ENCODE results near the gene PLCB1. TPM values are rescaled to one million over a fixed set of nuclear protein-coding genes. Genes with fewer than 3 reads are reported as not detected.

PLCB1 gene
- total and polyA plus RNA-seq, 2 experiments from 2014 or later: 14.9 to 20.7 TPM

DNA sequence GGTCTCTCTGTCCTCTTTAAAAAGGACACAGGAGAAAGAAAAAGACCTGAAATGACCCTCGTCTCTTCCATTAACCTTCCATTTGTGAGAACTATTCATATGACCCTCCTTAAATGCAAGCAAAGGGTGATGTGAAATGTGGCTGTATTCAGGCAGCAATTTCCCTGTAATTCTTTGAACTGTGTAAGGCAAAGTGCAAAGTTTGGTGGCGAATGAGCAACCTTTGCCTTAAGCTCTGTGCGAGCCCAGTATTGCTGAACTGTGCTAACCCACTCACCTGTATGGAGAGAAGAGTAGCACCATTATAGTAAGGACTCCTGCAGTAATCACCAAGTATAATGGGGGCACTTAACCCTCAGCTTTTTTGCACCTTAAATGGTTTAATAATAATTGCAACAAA lies 223.4 kb downstream of the PLCB1 start (continued):
- TF ChIP-seq CREB1 (CRISPR knock-in tag; IDR thresholded peaks at IDR 0.05; ENCODE audit: low read depth): no peak

DNA sequence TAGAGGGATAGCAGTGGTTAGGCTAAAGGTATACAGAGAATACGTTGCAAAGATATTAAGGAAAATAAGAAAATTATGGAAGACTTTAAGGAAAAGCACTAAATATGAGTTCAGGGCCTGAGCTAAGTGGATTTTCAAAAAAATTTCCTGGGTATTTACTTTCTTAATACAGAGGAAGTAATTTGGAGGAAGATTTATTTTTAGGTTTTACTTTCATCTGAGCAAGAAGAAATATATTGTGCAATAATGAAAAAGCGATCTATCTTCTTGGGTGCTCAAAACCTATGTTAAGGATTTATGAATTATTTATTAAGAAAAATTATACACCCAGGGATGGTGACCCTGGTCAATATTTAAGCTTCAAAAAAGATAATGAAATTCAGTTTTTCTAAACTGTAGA lies 224.7 kb downstream of the PLCB1 start:
- TF ChIP-seq, protein P1, sequence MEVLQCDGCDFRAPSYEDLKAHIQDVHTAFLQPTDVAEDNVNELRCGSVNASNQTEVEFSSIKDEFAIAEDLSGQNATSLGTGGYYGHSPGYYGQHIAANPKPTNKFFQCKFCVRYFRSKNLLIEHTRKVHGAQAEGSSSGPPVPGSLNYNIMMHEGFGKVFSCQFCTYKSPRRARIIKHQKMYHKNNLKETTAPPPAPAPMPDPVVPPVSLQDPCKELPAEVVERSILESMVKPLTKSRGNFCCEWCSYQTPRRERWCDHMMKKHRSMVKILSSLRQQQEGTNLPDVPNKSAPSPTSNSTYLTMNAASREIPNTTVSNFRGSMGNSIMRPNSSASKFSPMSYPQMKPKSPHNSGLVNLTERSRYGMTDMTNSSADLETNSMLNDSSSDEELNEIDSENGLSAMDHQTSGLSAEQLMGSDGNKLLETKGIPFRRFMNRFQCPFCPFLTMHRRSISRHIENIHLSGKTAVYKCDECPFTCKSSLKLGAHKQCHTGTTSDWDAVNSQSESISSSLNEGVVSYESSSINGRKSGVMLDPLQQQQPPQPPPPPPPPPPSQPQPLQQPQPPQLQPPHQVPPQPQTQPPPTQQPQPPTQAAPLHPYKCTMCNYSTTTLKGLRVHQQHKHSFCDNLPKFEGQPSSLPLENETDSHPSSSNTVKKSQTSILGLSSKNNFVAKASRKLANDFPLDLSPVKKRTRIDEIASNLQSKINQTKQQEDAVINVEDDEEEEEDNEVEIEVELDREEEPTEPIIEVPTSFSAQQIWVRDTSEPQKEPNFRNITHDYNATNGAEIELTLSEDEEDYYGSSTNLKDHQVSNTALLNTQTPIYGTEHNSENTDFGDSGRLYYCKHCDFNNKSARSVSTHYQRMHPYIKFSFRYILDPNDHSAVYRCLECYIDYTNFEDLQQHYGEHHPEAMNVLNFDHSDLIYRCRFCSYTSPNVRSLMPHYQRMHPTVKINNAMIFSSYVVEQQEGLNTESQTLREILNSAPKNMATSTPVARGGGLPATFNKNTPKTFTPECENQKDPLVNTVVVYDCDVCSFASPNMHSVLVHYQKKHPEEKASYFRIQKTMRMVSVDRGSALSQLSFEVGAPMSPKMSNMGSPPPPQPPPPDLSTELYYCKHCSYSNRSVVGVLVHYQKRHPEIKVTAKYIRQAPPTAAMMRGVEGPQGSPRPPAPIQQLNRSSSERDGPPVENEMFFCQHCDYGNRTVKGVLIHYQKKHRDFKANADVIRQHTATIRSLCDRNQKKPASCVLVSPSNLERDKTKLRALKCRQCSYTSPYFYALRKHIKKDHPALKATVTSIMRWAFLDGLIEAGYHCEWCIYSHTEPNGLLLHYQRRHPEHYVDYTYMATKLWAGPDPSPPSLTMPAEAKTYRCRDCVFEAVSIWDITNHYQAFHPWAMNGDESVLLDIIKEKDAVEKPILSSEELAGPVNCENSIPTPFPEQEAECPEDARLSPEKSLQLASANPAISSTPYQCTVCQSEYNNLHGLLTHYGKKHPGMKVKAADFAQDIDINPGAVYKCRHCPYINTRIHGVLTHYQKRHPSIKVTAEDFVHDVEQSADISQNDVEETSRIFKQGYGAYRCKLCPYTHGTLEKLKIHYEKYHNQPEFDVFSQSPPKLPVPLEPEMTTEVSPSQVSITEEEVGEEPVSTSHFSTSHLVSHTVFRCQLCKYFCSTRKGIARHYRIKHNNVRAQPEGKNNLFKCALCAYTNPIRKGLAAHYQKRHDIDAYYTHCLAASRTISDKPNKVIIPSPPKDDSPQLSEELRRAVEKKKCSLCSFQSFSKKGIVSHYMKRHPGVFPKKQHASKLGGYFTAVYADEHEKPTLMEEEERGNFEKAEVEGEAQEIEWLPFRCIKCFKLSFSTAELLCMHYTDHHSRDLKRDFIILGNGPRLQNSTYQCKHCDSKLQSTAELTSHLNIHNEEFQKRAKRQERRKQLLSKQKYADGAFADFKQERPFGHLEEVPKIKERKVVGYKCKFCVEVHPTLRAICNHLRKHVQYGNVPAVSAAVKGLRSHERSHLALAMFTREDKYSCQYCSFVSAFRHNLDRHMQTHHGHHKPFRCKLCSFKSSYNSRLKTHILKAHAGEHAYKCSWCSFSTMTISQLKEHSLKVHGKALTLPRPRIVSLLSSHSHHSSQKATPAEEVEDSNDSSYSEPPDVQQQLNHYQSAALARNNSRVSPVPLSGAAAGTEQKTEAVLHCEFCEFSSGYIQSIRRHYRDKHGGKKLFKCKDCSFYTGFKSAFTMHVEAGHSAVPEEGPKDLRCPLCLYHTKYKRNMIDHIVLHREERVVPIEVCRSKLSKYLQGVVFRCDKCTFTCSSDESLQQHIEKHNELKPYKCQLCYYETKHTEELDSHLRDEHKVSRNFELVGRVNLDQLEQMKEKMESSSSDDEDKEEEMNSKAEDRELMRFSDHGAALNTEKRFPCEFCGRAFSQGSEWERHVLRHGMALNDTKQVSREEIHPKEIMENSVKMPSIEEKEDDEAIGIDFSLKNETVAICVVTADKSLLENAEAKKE (CRISPR knock-in tag; IDR thresholded peaks at IDR 0.05): no peak
- TF ChIP-seq POLR2AphosphoS5 (IDR thresholded peaks at IDR 0.05; ENCODE audit: low read depth) (no peak), STAT1 (IDR thresholded peaks at IDR 0.05; ENCODE audit: unreplicated experiment) (no peak)

DNA sequence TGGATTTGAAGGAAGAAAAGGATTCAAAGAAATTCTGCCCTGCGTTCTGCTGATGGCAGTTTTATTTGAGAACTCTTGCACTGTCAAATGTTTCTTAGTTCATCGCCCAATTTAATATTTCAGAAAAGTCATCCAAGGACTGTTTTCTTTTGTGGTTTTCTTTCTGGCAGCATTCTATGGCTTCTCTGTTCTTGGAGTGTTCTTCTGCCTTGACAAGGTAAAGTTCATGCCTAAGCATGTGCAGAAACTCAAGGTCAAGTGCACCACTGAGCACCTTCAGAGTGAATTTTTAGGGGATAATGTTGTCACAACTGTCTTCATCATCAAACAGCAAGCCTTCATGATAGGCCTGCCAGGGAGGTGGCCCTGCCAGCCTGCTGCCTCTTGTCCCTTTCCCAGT lies 225.6 kb downstream of the PLCB1 start:
- H3K4me3 Mint-ChIP-seq: no peak overlapping the region
- Histone ChIP-seq H3K4me2 (no peak overlapping the region), H3K27ac (ENCODE audit: low read depth) (no peak overlapping the region), H3K4me1 (ENCODE audit: insufficient read depth) (peaks cover 13% of the 10 kb centered on the region), H3K36me3 (ENCODE audit: insufficient read depth) (no peaks in the 10 kb centered on the region), H3K9me2 (ENCODE audit: insufficient read depth) (no peaks in the 10 kb centered on the region), H3K4me3 (no peak overlapping the region), H3F3A (replicated peaks; ENCODE audit: low read depth) (no peaks in the 10 kb centered on the region), H3K79me2 (replicated peaks; ENCODE audit: insufficient read depth) (no peaks in the 10 kb centered on the region), H4K20me1 (replicated peaks; ENCODE audit: insufficient read depth) (no peaks in the 10 kb centered on the region), H2AFZ (no peak overlapping the region), H3K27me3 (ENCODE audit: insufficient read depth) (no peaks in the 10 kb centered on the region)
- H3K9me3 Mint-ChIP-seq: no peaks in the 10 kb centered on the region
- DNase-seq (ENCODE audit: low spot score): no peak
- no peak for ATAC-seq
- H3K36me3 Mint-ChIP-seq (ENCODE audit: low read depth): no peaks in the 10 kb centered on the region
- H3K27me3 Mint-ChIP-seq (ENCODE audit: insufficient read depth, low read depth, poor library complexity): no peaks in the 10 kb centered on the region
- no peak overlapping the region for H3K27ac Mint-ChIP-seq
- peaks cover 25% of the 10 kb centered on the region for H3K4me1 Mint-ChIP-seq
- TF ChIP-seq NANOG (IDR thresholded peaks at IDR 0.05; ENCODE audit: borderline replicate concordance) (no peak), CREB1 (CRISPR knock-in tag; IDR thresholded peaks at IDR 0.05; ENCODE audit: low read depth) (no peak), EZH2 (IDR thresholded peaks at IDR 0.05; ENCODE audit: low read depth, unreplicated experiment) (no peak)
- TF ChIP-seq, protein P2, sequence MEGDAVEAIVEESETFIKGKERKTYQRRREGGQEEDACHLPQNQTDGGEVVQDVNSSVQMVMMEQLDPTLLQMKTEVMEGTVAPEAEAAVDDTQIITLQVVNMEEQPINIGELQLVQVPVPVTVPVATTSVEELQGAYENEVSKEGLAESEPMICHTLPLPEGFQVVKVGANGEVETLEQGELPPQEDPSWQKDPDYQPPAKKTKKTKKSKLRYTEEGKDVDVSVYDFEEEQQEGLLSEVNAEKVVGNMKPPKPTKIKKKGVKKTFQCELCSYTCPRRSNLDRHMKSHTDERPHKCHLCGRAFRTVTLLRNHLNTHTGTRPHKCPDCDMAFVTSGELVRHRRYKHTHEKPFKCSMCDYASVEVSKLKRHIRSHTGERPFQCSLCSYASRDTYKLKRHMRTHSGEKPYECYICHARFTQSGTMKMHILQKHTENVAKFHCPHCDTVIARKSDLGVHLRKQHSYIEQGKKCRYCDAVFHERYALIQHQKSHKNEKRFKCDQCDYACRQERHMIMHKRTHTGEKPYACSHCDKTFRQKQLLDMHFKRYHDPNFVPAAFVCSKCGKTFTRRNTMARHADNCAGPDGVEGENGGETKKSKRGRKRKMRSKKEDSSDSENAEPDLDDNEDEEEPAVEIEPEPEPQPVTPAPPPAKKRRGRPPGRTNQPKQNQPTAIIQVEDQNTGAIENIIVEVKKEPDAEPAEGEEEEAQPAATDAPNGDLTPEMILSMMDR (conservative IDR thresholded peaks at IDR 0.05; ENCODE audit: low read depth in 2 of 2): no peak

More for the DNA sequence above, 224.7 kb downstream of the PLCB1 start:
- no peaks in the 10 kb centered on the region for H3K27me3 ChIP-seq (ENCODE audit: insufficient read depth)
- H3K4me1 ChIP-seq (ENCODE audit: insufficient read depth): peaks cover 13% of the 10 kb centered on the region
- H3K4me3 Mint-ChIP-seq: no peak overlapping the region
- DNase-seq (ENCODE audit: low spot score) (no peak), ATAC-seq (no peak)
- H3K4me2 ChIP-seq: no peak overlapping the region
- no peak overlapping the region for H2AFZ ChIP-seq
- H3K4me1 Mint-ChIP-seq: peaks cover 25% of the 10 kb centered on the region
- H3K9me3 Mint-ChIP-seq: no peaks in the 10 kb centered on the region
- H3K9me2 ChIP-seq (ENCODE audit: insufficient read depth): no peaks in the 10 kb centered on the region
- no peaks in the 10 kb centered on the region for H3F3A ChIP-seq (replicated peaks; ENCODE audit: low read depth)
- H3K36me3 ChIP-seq (ENCODE audit: insufficient read depth): no peaks in the 10 kb centered on the region
- H3K4me3 ChIP-seq: no peak overlapping the region
- H3K27me3 Mint-ChIP-seq (ENCODE audit: insufficient read depth, low read depth, poor library complexity): no peaks in the 10 kb centered on the region
- no peaks in the 10 kb centered on the region for H4K20me1 ChIP-seq (replicated peaks; ENCODE audit: insufficient read depth)
- H3K27ac Mint-ChIP-seq: no peak overlapping the region
- H3K79me2 ChIP-seq (replicated peaks; ENCODE audit: insufficient read depth): no peaks in the 10 kb centered on the region
- H3K27ac ChIP-seq (ENCODE audit: low read depth): no peak overlapping the region
- no peaks in the 10 kb centered on the region for H3K36me3 Mint-ChIP-seq (ENCODE audit: low read depth)
